ENCODE results near the gene CTU2. TPM values are rescaled to one million over a fixed set of nuclear protein-coding genes. Genes with fewer than 3 reads are reported as not detected.

Gene CTU2
- total and polyA plus RNA-seq, 9 of the 15 experiments (the other 6 are each of a cell fraction or from before 2014, with no cell fraction given), result 1.3 to 105 (median 23.2) TPM

DNA sequence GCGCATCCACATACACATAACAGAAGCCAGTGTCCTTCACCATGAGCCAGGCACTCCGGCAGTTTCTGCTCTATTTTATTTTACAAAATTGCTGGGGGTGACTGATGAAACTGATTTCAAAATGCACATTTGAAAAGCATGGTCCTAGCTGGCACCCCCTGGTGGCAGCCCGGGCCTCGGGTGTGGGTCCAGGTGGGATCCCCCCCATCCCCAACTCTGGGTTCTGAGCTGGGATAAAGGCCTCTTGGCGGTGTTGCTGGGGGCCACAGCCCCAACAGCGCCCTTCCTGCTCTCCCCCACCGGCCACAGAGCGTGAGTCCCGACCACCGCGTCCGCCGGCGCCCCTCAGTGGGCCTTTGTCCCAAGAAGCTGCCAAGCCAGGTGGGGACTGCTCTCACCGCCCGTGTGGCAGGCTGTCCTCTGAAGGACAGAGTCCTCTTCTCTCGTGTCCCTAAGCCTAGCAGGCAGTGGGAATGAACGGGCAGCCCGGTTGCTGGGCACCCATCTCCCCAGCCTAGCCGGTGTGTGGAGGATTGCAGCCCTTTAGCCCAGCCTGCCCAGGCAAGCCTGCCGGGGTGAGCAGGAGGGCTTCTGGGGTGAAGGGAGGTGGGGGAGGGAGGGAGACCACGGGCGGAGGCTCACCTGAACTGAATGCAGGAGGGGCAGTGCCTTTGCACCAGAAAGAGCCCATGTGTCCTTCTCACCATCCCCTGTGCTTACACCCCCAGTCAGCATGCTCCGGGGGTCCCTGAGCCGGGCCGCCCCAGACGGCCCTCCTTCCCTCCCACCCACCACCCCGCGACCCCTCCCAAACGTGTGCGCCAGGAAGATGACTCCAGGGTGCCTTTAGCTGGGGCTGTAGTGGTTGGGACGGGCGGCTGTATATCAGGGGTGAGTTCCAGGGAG lies 20.9 kb upstream of the CTU2 start:
- intact Hi-C loops (cut with micrococcal nuclease), result loop anchor here (2.0 to 5.0 kb wide), 3 partner anchors 23 to 87 kb away; partner anchors contain the start of gene MVD
- POLR2A ChIA-PET, result interaction anchor here (0.5 to 1.2 kb wide), 4 partner anchors 9 to 34 kb away, joined by 3 to 6 read pairs (median 4); partner anchors contain the start of gene MVD
- Histone ChIP-seq H3K4me3 (peak overlapping the region; percentile 60), H3K36me3 (ENCODE audit: control insufficient read depth, insufficient read depth, low read length) (no peaks in the 10 kb centered on the region), H2AFZ (ENCODE audit: low read depth, low read length) (peak overlapping the region; percentile 88), H3K79me2 (ENCODE audit: control insufficient read depth, insufficient read depth, low read length) (no peaks in the 10 kb centered on the region; the same call in 2 of the 3 replicates), H3K4me2 (ENCODE audit: insufficient read depth, low read length) (peak overlapping the region; percentile 75), H3K9me3 (replicated peaks; ENCODE audit: control insufficient read depth, insufficient read depth, low read depth, low read length) (no peaks in the 10 kb centered on the region), H3K27ac (ENCODE audit: extremely low read depth, low read depth, low read length) (no peak overlapping the region; the same call in 2 of the 3 replicates), H3K9me1 (ENCODE audit: control insufficient read depth, insufficient read depth, low read length) (no peaks in the 10 kb centered on the region), H3K27me3 (ENCODE audit: control insufficient read depth in 2 of 2, insufficient read depth in 2 of 2, low read length in 2 of 2) (no peaks in the 10 kb centered on the region), H3K9ac (ENCODE audit: insufficient read depth in 1 of 2, low read depth in 2 of 2, low read length in 2 of 2) (peak overlapping the region; percentile 44 to 90; a peak in 3 of 4 replicates), H3K4me1 (replicated peaks in 1 of 2; ENCODE audit: control insufficient read depth in 2 of 2, insufficient read depth in 2 of 2, low read length in 2 of 2) (peaks cover 36 to 71% of the 10 kb centered on the region in 2 experiments), H4K20me1 (replicated peaks; ENCODE audit: control insufficient read depth, insufficient read depth, low read length) (no peaks in the 10 kb centered on the region; the same call in 1 of the 2 replicates)
- 40% methylated on average over 21 of the region's 33 CpGs for WGBS (ENCODE audit: insufficient coverage, low coverage, missing lambda C conversion rate)
- DNase-seq (ENCODE audit: extremely low read depth in 1 of 4, low spot score in 3 of 4) (peak; percentile 49 to 73 (median 66)), ATAC-seq (no peak), FAIRE-seq (no peak)
- in situ Hi-C loops (cut with MboI), result no loop called here
- BruUV-seq (replicated peaks), result no TSS peak
- CTCF ChIA-PET (ENCODE audit: low intra/inter-chr PET ratio), result interaction anchor here (0.6 kb wide), 1 partner anchor 127 kb away, joined by 3 read pairs; no protein-coding TSS in a partner anchor
- TF ChIP-seq ZBTB7A (IDR thresholded peaks at IDR 0.05; ENCODE audit: borderline replicate concordance, control insufficient read depth, low read depth, low read length), result peak; percentile 66; the same call in 1 of the 2 replicates
- TF ChIP-seq ZEB2 (IDR thresholded peaks at IDR 0.05), result no peak
- TF ChIP-seq MEF2D (tag; conservative IDR thresholded peaks at IDR 0.05; ENCODE audit: low read depth), result no peak
- no peak for TF ChIP-seq TAL1 (IDR thresholded peaks at IDR 0.05)
- TF ChIP-seq ZBTB43 (CRISPR knock-in tag; IDR thresholded peaks at IDR 0.05), result no peak
- no peak for TF ChIP-seq ZNF444 (CRISPR knock-in tag; IDR thresholded peaks at IDR 0.05)
- TF ChIP-seq, protein P1, sequence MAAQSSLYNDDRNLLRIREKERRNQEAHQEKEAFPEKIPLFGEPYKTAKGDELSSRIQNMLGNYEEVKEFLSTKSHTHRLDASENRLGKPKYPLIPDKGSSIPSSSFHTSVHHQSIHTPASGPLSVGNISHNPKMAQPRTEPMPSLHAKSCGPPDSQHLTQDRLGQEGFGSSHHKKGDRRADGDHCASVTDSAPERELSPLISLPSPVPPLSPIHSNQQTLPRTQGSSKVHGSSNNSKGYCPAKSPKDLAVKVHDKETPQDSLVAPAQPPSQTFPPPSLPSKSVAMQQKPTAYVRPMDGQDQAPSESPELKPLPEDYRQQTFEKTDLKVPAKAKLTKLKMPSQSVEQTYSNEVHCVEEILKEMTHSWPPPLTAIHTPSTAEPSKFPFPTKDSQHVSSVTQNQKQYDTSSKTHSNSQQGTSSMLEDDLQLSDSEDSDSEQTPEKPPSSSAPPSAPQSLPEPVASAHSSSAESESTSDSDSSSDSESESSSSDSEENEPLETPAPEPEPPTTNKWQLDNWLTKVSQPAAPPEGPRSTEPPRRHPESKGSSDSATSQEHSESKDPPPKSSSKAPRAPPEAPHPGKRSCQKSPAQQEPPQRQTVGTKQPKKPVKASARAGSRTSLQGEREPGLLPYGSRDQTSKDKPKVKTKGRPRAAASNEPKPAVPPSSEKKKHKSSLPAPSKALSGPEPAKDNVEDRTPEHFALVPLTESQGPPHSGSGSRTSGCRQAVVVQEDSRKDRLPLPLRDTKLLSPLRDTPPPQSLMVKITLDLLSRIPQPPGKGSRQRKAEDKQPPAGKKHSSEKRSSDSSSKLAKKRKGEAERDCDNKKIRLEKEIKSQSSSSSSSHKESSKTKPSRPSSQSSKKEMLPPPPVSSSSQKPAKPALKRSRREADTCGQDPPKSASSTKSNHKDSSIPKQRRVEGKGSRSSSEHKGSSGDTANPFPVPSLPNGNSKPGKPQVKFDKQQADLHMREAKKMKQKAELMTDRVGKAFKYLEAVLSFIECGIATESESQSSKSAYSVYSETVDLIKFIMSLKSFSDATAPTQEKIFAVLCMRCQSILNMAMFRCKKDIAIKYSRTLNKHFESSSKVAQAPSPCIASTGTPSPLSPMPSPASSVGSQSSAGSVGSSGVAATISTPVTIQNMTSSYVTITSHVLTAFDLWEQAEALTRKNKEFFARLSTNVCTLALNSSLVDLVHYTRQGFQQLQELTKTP (IDR thresholded peaks at IDR 0.05; ENCODE audit: low read depth in 1 of 2, partially characterized antibody in 2 of 2), result no peak
- TF ChIP-seq ZHX1 (conservative IDR thresholded peaks at IDR 0.05; ENCODE audit: low read length), result no peak
- TF ChIP-seq RAD21 (CRISPR knock-in tag; conservative IDR thresholded peaks at IDR 0.05 in 1 of 2, IDR thresholded peaks at IDR 0.05 in 1 of 2), result peak in 1 of 2 experiments; percentile 37; a peak in 2 of 4 replicates
- TF ChIP-seq CBX3 (IDR thresholded peaks at IDR 0.05; ENCODE audit: borderline replicate concordance in 1 of 2, low read length in 2 of 2), result no peak
- TF ChIP-seq MEF2A (IDR thresholded peaks at IDR 0.05; ENCODE audit: control insufficient read depth, low read depth, low read length), result no peak
